T-helper 22 cell (primary cell): ENCODE measurements around the gene WDR33.
A peak's percentile ranks its signal among the peaks of the same experiment; 100 is the strongest.

ENCODE experiments used
- DNase-seq: peaks from one replicate; pipeline ENCODE4 v3.0.0-alpha.2; 2020; ENCODE audit warnings: low read depth

WDR33 gene

GRCh38 chr2:127719301-127720218 lies 91.4 kb downstream of the WDR33 start:
- DNase-seq, result no peak

GRCh38 chr2:127718271-127718670 lies 92.7 kb downstream of the WDR33 start:
- DNase-seq, result no peak

- no peak for DNase-seq
Observed at GRCh38 chr2:127715778-127716449, 95.1 kb downstream of the WDR33 start.

GRCh38 chr2:127713562-127713961 lies 97.4 kb downstream of the WDR33 start:
- DNase-seq, result no peak

- no peak for DNase-seq
Observed at GRCh38 chr2:127712999-127713398, 98.0 kb downstream of the WDR33 start.

GRCh38 chr2:127709336-127709735 lies 101.6 kb downstream of the WDR33 start:
- no peak for DNase-seq

GRCh38 chr2:127707890-127708648 lies 102.9 kb downstream of the WDR33 start:
- DNase-seq, result no peak

GRCh38 chr2:127706215-127706990 lies 104.6 kb downstream of the WDR33 start:
- DNase-seq, result no peak

GRCh38 chr2:127705391-127706065 lies 105.4 kb downstream of the WDR33 start:
- no peak for DNase-seq

GRCh38 chr2:127704641-127705390 lies 106.2 kb downstream of the WDR33 start:
- DNase-seq, result no peak

GRCh38 chr2:127703282-127703681 lies 107.7 kb downstream of the WDR33 start:
- DNase-seq, result no peak

- no peak for DNase-seq
Observed at GRCh38 chr2:127702395-127703009, 108.5 kb downstream of the WDR33 start.

- peak; percentile 68 for DNase-seq
Observed at GRCh38 chr2:127701651-127702394, 109.1 kb downstream of the WDR33 start.

GRCh38 chr2:127701193-127701650 lies 109.7 kb downstream of the WDR33 start, which contains the start of gene SFT2D3:
SFT2D3 (plus strand) TSS chr2:127701497; CDS start chr2:127701529, 32 bp downstream.
- peak; percentile 79 for DNase-seq

- DNase-seq, result no peak
Observed at GRCh38 chr2:127700527-127701192, 110.3 kb downstream of the WDR33 start.

- DNase-seq, result no peak
Observed at GRCh38 chr2:127698553-127699355, 112.2 kb downstream of the WDR33 start.

- DNase-seq, result no peak
Observed at GRCh38 chr2:127697482-127698180, 113.3 kb downstream of the WDR33 start.
